SK-N-MC (cell line): ENCODE data around the gene NRIP3.

ENCODE experiments used
- DNase-seq: peaks from one replicate; pipeline ENCODE4 v3.0.0-alpha.2; 2011; ENCODE audit warnings: low read depth, low spot score
- H3K27ac ChIP-seq: fragments of 200-600 bp; sonication (generic); 2 replicates; pipeline ENCODE4 v1.5.1; 2016; ENCODE audit warnings: mixed run types
- H3K36me3 ChIP-seq: fragments of 200-600 bp; sonication (generic); 2 replicates; pipeline ENCODE4 v1.6.1; 2017; ENCODE audit warnings: antibody characterized with exemption, low read length, mixed read lengths; ENCODE audit not compliant: insufficient read depth
- H3K4me3 ChIP-seq: fragments of 200-600 bp; sonication (generic); 2 replicates; pipeline ENCODE4 v1.5.1; 2016
- H3K9ac ChIP-seq: fragments of 200-600 bp; sonication (generic); 2 replicates; pipeline ENCODE4 v1.8.0; 2017; ENCODE audit warnings: mixed run types, mixed read lengths; ENCODE audit not compliant: insufficient read length
- H3K9me3 ChIP-seq: fragments of 200-600 bp; sonication (generic); 2 replicates; pipeline ENCODE4 v1.6.1; 2017; ENCODE audit warnings: low read depth, mild to moderate bottlenecking, antibody characterized with exemption, low read length, moderate library complexity, mixed read lengths
- EZH2 ChIP-seq: fragments of 200-600 bp; sonication (generic); IDR thresholded peaks from one replicate; pipeline ENCODE4 v1.6.1; 2017; ENCODE audit warnings: antibody characterized with exemption
- FOXP2 ChIP-seq: optimal IDR thresholded peaks from 2 replicates; pipeline ENCODE3; 2011; ENCODE audit warnings: mild to moderate bottlenecking, moderate library complexity; ENCODE audit not compliant: insufficient read depth; ENCODE audit errors: extremely low read length, control extremely low read depth
- POLR2AphosphoS5 ChIP-seq: IDR thresholded peaks from 2 replicates; pipeline ENCODE4 v1.6.1; 2012; ENCODE audit warnings: mild to moderate bottlenecking, low read depth, low read length, borderline replicate concordance

Gene NRIP3

GRCh38 chr11:9003573-9004182 is at the start of gene NRIP3:
Gene NRIP3 (minus strand): TSS chr11:9004001. CDS start chr11:9003935, 66 bp downstream.
- peak within 1 kb of the TSS; percentile 78 for H3K4me3 ChIP-seq
- H3K27ac ChIP-seq = no peak within 1 kb of the TSS
- H3K36me3 ChIP-seq = no peaks in the 10 kb centered on the region
- no peaks in the 10 kb centered on the region for H3K9me3 ChIP-seq
- no peak for TF ChIP-seq EZH2
- no peak; the same call in 1 of the 2 replicates for TF ChIP-seq POLR2AphosphoS5
- no peak for TF ChIP-seq FOXP2
- H3K9ac ChIP-seq = peak within 1 kb of the TSS; percentile 22
- DNase-seq = no peak

- Histone ChIP-seq H3K4me3 (no peak overlapping the region), H3K9me3 (no peaks in the 10 kb centered on the region), H3K36me3 (no peaks in the 10 kb centered on the region), H3K9ac (no peak overlapping the region), H3K27ac (no peak overlapping the region)
- TF ChIP-seq FOXP2 = no peak
- no peak for TF ChIP-seq EZH2
- TF ChIP-seq POLR2AphosphoS5 = no peak
- no peak for DNase-seq
Measured at GRCh38 chr11:9052316-9052715, 48.5 kb upstream of the NRIP3 start.

GRCh38 chr11:9049959-9050358 is 46.2 kb upstream of the NRIP3 start:
- no peak for TF ChIP-seq EZH2
- TF ChIP-seq FOXP2 = no peak
- TF ChIP-seq POLR2AphosphoS5 = no peak
- DNase-seq = no peak
- Histone ChIP-seq H3K4me3 (no peak overlapping the region), H3K9me3 (no peaks in the 10 kb centered on the region), H3K27ac (no peak overlapping the region), H3K36me3 (no peaks in the 10 kb centered on the region), H3K9ac (no peak overlapping the region)

- DNase-seq = peak; percentile 99
- Histone ChIP-seq H3K9ac (no peak overlapping the region), H3K27ac (peak overlapping the region; percentile 58), H3K36me3 (no peaks in the 10 kb centered on the region), H3K4me3 (peak overlapping the region; percentile 62), H3K9me3 (no peaks in the 10 kb centered on the region)
- no peak for TF ChIP-seq EZH2
- TF ChIP-seq FOXP2 = peak; percentile 83
- peak; percentile 58; the same call in 1 of the 2 replicates for TF ChIP-seq POLR2AphosphoS5
Measured at GRCh38 chr11:9047964-9048523, 44.2 kb upstream of the NRIP3 start.

GRCh38 chr11:9046481-9046880 is 42.7 kb upstream of the NRIP3 start:
- Histone ChIP-seq H3K9me3 (no peaks in the 10 kb centered on the region), H3K4me3 (no peak overlapping the region), H3K36me3 (no peaks in the 10 kb centered on the region), H3K27ac (no peak overlapping the region), H3K9ac (no peak overlapping the region)
- no peak for DNase-seq
- TF ChIP-seq EZH2 (no peak), FOXP2 (no peak), POLR2AphosphoS5 (no peak)

- H3K9me3 ChIP-seq = no peaks in the 10 kb centered on the region
- no peak overlapping the region for H3K4me3 ChIP-seq
- DNase-seq = no peak
- no peaks in the 10 kb centered on the region for H3K36me3 ChIP-seq
- no peak for TF ChIP-seq EZH2
- TF ChIP-seq FOXP2 = no peak
- no peak for TF ChIP-seq POLR2AphosphoS5
- no peak overlapping the region for H3K9ac ChIP-seq
- no peak overlapping the region for H3K27ac ChIP-seq
Measured at GRCh38 chr11:9042488-9042887, 38.7 kb upstream of the NRIP3 start.

GRCh38 chr11:9041747-9042146 is 37.9 kb upstream of the NRIP3 start:
- Histone ChIP-seq H3K9ac (no peak overlapping the region), H3K4me3 (no peak overlapping the region), H3K27ac (no peak overlapping the region), H3K36me3 (no peaks in the 10 kb centered on the region), H3K9me3 (no peaks in the 10 kb centered on the region)
- DNase-seq = no peak
- no peak for TF ChIP-seq EZH2
- TF ChIP-seq FOXP2 = no peak
- TF ChIP-seq POLR2AphosphoS5 = no peak

- Histone ChIP-seq H3K36me3 (no peaks in the 10 kb centered on the region), H3K4me3 (no peak overlapping the region), H3K9ac (no peak overlapping the region), H3K27ac (no peak overlapping the region), H3K9me3 (no peaks in the 10 kb centered on the region)
- DNase-seq = no peak
- TF ChIP-seq POLR2AphosphoS5 = no peak
- TF ChIP-seq FOXP2 = no peak
- no peak for TF ChIP-seq EZH2
Measured at GRCh38 chr11:9040410-9040809, 36.6 kb upstream of the NRIP3 start.
